Adipose tissue (tissue), 3 donors: ENCODE measurements around the gene CNTLN. TPM values are rescaled to one million over a fixed set of nuclear protein-coding genes. Genes with fewer than 3 reads are reported as not detected.
"Not testable (repeated sequence)": the region's sequence is repeated elsewhere in the genome, so short reads cannot be mapped to it uniquely, and the experiment has no call there.

Experiments used
- H3K27ac ChIP-seq: one replicate; pipeline ENCODE4 v1.5.1; 2013; ENCODE audit warnings: low read depth, low read length
- WGBS, 3 donors: extraction: QIAGEN DNeasy Blood & Tissue Kit; methylation state at CpG; one replicate each; pipeline ENCODE4 v1.1.7; 2013; 5-methylcytosine and 5-hydroxymethylcytosine counted together
- polyA plus RNA-seq, 3 donors: library from polyadenylated mRNA; stranded (reverse); fragments of 200-250 nt; gene quantifications; one replicate each; pipeline ENCODE4 v1.2.3, GENCODE V29; 2013
- donor health status: healthy with polysubstance abuse.
- donor health status: Bipolar disorder and iron deficiency.
- donor health status: healthy.

CNTLN gene
- polyA plus RNA-seq, 3 donors: 1.3 to 6.4 (median 2.5) TPM

DNA sequence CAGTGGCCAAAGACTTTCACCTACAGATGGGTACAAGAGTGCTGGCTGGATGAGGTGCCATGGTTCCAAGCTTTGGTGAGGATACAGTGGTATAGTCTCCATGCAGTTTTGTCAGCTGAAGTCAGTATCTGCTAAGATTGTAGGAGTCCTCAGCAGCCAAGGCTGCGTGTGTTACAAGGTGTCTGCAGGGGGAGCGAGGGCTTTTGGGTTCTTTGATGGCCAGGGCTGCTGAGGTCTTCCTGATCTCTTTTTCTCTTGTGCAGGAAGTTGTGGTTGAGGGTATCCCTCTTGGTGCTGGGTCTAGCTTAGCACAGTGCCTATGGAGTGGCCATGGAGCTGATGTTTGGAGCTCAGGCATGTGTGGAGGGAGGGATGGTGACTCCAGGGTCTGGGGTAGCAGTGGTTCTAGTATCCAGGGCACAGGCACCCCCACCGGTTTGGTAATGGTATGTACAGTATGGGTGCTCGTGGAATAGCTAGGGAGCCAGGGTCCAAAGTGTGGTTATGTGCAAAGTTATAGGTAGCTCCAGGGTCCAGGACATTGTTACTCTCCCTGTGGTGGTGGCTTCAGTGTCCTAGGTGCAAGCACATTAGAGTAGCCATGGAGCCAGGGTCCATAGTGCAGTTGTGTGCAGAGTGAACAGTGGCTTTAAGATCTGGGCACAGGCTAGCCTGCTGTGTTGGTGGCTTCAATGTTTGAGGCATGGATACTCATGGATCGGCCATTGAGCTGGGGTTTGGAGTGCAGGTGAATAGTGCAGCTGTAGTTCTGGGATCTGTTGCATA, 36.7 kb downstream of the CNTLN start:
- 87 to 95% (median 93%) methylated on average over 5 of the region's 5 CpGs for WGBS, 3 donors

DNA sequence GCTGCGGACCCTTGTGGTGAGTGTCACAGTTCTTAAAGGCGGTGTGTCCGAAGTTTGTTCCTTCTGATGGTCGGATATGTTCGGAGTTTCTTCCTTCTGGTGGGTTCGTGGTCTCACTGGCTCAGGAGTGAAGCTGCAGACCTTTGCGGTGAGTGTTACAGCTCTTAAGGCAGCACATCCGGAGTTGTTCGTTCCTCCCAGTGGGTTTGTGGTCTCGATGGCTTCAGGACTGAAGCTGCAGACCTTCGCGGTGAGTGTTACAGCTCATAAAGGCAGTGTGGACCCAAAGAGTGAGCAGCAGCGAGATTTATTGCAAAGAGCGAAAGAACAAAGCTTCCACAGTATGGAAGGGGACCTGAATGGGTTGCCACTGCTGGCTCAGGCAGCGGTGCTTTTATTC, 42.7 kb downstream of the CNTLN start:
- H3K27ac ChIP-seq: not testable (repeated sequence)
- 97 to 98% (median 98%) methylated on average over 14 to 15 of the region's 15 CpGs for WGBS, 3 donors

More for the DNA sequence above, 36.7 kb downstream of the CNTLN start:
- no peak overlapping the region for H3K27ac ChIP-seq

DNA sequence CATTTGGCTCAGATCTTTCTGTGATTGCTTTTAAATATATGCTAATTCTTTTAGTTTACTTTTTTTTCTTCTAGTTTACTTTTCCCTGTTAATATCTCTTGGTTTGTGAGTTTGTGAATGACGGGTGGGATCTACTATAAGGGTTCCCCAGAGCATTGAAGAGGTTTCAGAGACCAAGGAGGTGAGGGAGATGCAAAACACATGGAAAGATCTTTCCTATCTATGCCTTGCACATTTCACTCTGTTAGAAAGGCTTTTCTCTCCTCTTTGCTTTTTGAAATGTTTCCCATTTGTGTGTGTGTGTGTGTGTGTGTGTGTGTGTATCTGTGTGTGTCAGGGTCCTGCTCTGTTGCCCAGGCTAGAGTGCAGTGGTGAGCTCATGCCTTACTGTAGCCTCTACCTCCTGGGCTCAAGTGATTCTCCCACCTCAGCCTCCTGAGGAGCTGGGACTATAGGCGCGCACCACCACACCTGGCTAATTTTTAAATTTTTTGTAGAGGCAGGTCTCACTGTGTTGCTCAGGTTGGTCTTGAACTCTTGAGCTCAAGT, 50.7 kb downstream of the CNTLN start:
- WGBS, 3 donors: 86 to 92% (median 87%) methylated on average over 3 of the region's 3 CpGs
- no peak overlapping the region for H3K27ac ChIP-seq

DNA sequence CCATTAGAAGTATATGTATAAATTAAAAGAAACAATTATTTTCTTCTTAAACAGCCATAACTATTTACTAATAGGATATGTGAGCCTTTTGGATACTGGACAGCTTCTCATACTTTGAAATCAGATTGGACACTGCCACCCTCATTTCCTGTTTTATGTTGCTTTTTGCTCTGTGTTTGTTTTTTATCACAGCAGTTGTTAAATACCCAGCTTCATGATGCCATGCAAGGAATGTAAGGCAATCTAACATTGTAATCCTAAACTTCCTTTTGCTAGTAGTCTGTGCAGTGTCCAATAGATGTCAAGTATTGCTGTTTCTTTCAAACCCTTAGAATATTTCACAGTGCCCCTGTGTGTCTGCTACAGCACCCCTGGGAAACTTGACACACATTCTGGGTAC, 56.2 kb downstream of the CNTLN start:
- H3K27ac ChIP-seq: no peak overlapping the region

DNA sequence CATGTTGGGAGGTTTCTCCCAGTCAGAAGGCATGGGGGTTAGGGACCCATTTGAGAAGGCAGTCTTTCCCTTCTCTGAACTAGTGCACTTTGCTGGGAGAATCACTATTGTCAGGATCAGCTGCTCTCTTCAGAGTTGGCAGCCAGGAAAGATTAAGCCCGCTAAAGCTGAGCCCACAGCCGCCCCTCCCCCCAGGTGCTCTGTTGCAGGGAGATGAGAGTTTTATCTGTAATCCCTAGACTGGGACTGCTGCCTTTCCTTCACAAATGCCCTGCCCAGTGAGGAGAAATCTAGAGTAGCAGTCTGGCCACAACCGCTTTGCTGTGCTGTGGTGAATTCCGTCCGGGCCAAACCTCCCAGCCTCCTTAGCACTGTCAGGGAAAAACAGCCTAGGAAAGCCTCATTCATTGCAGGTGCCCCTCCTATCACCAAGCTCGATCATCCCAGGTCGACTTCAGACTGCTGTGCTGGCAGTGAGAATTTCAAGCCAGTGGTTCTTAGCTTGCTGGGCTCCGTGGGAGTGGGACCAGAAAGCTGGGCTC, 69.8 kb downstream of the CNTLN start:
- 66 to 74% (median 72%) methylated on average over 8 of the region's 8 CpGs for WGBS, 3 donors
- H3K27ac ChIP-seq: no peak overlapping the region

DNA sequence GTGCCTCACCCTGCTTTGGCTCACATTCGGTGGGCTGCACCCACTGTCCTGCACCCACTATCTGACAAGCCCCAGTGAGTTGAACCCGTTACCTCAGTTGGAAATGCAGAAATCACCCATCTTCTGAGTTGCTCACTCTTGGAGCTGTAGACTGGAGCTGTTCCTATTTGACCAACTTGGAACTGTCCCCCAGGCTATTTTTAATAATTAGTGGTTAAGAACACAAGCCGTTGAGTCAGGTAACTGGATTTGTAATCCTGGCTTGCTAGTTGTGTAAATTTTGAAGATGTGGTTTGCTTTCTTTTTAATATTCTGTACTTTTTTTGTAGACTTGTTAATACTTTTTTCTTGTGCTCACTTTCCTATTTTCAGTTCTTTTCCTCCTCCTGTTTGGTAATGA, 81.2 kb downstream of the CNTLN start:
- 76 to 89% (median 85%) methylated on average over 3 of the region's 3 CpGs for WGBS, 3 donors
- H3K27ac ChIP-seq: no peak overlapping the region

DNA sequence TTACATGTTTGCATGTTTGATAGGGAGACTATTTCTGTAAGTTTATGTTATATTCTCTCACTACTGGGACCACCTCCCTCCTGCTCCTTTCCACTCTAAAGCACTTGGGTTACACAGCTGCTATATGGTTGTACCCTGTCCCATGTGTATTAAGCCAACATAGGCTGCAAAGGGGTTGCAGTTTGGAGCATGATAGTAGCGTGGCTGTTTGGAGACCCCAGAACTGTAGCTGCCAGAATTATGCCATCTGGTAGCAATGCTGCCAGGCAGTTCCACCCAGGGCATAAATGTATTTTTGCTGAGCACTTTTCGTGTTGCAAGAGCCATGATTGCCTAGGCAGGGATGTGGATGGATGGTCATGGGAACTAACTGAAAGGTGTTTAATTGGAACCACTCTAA, 81.8 kb downstream of the CNTLN start:
- 83 to 90% (median 86%) methylated on average over 2 of the region's 2 CpGs for WGBS, 3 donors
- H3K27ac ChIP-seq: no peak overlapping the region

DNA sequence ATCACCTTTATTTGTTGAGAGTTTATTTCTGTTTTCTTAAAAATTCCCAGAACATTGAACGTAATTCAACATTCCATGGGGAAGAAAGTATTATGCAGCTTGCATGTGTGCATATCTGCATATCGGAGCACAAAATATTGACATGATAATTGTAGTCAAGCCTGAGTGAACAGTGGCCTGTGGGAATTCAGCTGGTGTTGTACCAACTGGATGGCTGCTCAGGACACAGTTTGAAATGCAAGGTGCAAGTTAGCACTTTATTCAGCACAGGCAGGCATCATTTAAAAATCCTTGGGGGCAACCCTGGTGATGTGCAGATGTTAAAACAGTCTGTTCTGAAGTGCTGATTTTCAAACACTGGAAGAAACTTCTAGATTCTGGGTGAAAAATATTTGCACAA, 82.4 kb downstream of the CNTLN start:
- 62 to 86% (median 84%) methylated on average over 2 of the region's 2 CpGs for WGBS, 3 donors
- H3K27ac ChIP-seq: no peak overlapping the region

DNA sequence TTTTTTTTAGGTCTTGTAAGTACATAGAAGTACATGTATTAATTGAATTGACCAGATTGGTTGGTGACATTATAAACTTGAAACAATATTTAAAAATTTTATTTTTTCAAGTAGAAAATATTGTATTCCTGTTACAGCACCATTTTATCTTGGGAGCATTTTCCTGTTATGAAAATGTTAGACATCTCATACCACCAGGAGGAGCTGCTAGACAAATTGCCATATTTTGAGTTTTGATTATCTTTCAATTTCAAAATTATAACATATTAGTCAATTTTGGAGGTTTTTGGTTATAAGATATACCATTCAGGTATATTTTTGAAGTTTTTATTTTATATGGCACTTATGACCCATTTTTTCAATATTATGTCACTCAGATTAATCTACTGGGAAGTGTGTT, 84.4 kb downstream of the CNTLN start:
- H3K27ac ChIP-seq: no peak overlapping the region

DNA sequence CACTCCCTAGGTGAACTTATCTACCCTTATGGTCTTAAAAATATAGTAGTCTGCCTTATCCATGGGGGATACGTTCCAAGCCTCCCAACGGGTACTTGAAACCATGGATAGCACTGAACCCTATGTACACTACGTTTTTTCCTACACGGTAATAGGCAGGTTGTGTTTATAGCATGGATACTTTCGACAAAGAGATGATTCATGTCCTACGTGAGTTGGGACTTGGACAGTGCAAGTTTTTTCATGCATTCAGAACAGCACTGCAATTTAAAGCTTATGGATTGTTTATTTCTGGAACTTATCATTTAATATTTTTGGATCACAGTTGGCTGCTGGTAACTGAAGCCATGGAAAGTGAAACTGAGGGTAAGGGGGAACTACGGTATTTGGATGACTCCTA, 88.1 kb downstream of the CNTLN start:
- no peak overlapping the region for H3K27ac ChIP-seq
- WGBS, 3 donors: 90 to 95% (median 94%) methylated on average over 7 of the region's 7 CpGs

DNA sequence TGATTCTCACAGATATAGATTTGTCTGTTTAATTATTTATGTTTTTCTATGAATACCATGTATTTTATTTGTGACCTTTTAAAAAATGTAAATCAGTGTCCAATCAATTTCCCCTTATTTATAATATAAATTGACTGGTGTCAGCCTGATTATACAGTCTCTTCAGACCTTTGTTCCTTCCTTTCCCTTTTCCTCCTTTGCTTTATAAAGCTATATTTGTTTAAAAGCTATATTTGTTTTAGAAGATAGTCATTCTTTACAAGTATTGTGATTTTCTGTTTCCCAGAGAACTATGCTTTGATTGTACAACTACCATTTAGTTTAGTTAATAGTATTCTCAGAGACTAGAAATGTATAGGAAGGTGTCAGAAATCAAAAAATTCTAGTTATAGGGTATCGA, 90.6 kb downstream of the CNTLN start:
- WGBS, 3 donors: 95 to 100% (median 98%) methylated on average over 1 of the region's 1 CpG

DNA sequence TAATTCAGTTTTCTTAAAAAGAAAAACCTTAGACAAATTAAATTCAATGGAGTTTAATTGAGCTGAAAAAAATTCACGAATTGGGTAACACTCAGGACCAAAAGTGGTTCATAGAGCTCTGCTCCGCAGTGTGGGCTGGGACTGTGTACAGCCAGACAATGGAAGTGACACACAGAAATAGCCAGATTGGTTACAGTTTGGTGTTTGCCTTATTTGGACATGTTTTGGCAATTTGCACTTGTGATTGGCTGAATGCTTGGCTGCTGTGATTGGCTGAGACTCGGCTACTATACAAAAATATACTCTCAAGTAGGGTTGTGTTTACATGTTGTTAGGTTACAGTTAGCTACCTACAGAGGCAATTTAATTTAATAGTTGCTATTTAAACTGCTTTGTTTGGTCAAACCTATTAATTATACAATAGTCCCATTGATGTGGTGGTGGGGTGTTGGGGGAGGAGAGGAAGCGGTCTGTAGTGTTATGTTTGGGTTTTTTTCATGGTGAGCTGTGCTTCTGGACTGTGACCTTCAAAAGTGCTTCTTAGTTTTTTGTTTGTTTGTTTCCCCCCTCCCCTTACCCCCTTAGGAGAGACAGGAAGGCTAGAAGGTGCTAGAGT, 95.2 kb downstream of the CNTLN start:
- H3K27ac ChIP-seq: no peak overlapping the region
- 95 to 97% (median 95%) methylated on average over 4 of the region's 4 CpGs for WGBS, 3 donors

More for the DNA sequence above, 90.6 kb downstream of the CNTLN start:
- no peak overlapping the region for H3K27ac ChIP-seq

DNA sequence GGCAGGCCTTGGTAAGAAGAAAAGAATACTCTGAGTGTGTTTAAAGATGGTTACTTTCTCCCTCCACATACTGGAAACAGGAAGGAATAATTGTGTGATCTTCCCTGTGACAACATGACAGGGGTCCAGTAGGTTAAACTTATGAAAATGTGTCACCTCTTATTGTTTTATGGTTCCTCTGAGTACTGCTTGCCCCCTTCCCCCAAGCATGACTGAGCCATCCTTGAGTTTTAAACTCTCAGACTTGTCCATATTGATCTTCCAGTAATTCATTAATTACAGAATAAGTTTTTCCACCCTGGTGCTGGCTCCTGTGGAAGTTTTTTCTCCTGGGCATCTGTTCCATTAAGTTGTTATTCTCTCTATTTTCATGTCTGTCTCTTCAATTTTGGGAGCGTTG, 95.8 kb downstream of the CNTLN start:
- WGBS, 3 donors: 22 to 80% (median 54%) methylated on average over 1 of the region's 1 CpG

DNA sequence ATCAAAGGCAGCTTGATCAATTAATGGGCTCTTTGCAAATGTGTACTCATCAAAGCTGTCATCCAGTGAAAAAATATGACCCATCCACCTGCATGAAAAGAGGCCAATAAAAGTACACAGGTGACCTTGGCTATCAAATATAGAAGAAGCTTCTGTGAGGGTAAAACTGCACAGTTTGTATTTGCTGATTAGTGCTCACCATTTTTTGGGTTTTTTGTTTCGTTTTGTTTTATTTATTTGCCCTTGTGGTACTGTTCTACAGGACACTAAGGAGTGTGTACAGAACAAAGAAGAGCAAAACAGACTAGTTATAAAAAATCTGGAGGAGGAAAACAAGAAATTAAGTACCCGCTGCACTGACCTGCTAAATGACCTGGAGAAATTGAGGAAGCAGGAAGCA, 101.3 kb downstream of the CNTLN start:
- H3K27ac ChIP-seq: no peak overlapping the region
- 58 to 89% (median 85%) methylated on average over 2 of the region's 2 CpGs for WGBS, 3 donors

More for the DNA sequence above, 95.8 kb downstream of the CNTLN start:
- H3K27ac ChIP-seq: no peak overlapping the region

DNA sequence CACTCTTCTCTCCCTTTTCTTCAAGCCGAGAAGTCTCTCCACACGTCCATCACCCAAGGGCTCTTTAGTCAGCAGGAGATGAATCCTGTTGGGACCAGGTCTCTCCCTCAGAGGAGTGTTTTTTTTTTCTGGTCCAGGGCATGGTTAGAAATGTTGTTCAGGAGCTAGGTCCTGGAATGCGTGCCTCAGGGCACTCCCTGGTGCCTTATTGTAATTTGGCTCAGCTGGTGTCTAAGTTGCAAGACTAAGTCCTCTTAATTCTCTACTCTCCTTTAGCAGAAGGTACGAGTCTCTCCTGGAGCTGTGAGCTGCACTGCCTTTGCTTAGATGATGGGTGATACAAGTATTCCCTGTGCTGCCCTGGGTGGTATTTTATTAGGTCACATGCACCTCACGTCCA, 111.9 kb downstream of the CNTLN start:
- 92 to 96% (median 94%) methylated on average over 5 of the region's 5 CpGs for WGBS, 3 donors
- no peak overlapping the region for H3K27ac ChIP-seq

DNA sequence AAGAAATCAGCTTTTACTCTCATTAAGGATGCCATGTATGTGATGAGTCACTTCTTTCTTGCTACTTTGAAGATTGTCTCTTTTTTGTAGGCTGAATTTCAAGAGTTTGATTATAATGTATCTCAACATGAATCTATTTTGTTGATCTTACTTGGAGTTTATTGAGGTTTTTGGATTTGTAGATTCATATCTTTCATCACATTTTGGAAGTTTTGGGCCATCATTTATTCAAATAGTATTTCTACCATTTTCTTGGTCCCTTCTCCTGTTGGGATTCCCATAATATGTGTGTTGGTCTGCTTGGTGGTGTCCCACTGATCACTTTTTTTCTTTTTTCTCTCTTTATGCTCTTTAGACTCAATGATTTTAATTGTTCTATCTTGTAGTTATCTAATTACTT, 116.3 kb downstream of the CNTLN start:
- no peak overlapping the region for H3K27ac ChIP-seq

DNA sequence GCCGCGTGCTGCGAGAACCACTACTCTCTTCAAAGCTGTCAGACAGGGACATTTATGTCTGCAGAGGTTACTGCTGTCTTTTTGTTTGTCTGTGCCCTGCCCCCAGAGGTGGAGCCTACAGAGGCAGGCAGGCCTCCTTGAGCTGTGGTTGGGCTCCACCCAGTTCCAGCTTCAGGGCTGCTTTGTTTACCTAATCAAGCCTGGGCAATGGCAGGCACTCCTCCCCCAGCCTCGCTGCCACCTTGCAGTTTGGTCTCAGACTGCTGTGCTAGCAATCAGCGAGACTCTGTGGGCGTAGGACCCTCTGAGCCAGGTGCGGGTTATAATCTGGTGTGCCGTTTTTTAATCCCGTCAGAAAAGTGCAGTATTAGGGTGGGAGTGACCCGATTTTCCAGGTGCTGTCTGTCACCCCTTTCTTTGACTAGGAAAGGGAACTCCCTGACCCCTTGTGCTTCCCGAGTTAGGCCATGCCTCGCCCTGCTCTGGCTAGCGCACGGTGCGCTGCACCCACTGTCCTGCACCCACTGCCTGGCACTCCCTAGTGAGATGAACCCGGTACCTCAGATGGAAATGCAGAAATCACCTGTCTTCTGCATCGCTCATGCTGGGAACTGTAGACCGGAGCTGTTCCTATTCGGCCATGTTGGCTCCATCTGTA, 133.8 kb downstream of the CNTLN start:
- 84 to 93% (median 89%) methylated on average over 19 of the region's 19 CpGs for WGBS, 3 donors
- not testable (repeated sequence) for H3K27ac ChIP-seq

DNA sequence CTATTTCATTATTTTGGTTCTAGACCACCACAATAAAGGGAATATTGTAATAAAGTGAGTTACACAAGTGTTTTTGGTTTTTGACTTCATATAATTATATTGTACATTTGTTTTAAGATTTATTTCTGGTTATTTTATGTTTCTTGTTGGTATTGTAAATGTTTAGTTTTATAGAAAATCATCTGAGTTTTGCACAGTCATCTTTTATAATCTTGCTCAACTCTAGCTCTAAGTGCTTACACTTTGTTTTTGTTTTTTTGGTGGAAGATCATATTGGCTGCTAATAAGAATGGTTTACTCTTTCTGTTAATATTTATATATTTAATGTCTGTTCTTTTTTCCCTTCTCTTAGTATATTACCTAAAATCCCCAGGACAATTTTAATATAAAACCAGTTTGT, 135.0 kb downstream of the CNTLN start:
- no peak overlapping the region for H3K27ac ChIP-seq

DNA sequence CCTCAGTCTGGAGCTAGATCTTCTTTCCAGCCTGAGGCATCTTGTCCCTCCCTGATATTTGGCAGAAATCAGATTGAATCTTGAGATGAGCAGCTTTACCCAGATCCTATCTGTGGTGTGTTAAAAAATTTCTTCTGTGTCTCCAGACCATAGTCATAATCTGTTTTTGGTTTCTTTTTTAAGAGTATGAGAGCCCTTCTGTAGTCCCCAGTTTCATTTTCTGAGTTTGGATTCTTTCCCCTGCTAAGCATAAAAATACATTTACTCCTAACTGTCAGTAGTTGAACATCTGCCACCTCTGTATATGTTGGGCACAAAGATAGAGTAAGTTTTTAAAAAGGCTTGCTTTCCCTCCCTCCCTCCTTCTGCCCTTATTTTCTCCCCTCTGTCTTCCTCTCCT, 137.7 kb downstream of the CNTLN start:
- no peak overlapping the region for H3K27ac ChIP-seq
